B cell (primary cell): Measurements from ENCODE around the gene RHNO1. TPM values are rescaled to one million over a fixed set of nuclear protein-coding genes. Genes with fewer than 3 reads are reported as not detected.

Source experiments
- ATAC-seq: fragments of 200-7000 bp; cut with Tn5 transposase; one replicate; pipeline ENCODE4 v1.10.0; 2021; ENCODE audit warnings: low read depth, mild to moderate bottlenecking, moderate number of reproducible peaks, moderate library complexity
- CTCF ChIA-PET: fragments of 350-600 bp; sonication (Branson Sonifier 250); formaldehyde crosslinking; loops from one replicate; lab custom pipeline; 2021; ENCODE audit warnings: antibody characterized with exemption, inconsistent platforms; lab: Charles Lee
- POLR2A ChIA-PET: fragments of 350-600 bp; sonication (Branson Sonifier 250); formaldehyde crosslinking; loops from one replicate; lab custom pipeline; 2021; ENCODE audit warnings: antibody characterized with exemption; lab: Charles Lee
- DNase-seq: peaks from one replicate; pipeline ENCODE4 v3.0.0; 2013
- H2AFZ ChIP-seq: 2 replicates; pipeline ENCODE4 v1.6.1; 2012; ENCODE audit warnings: mild to moderate bottlenecking, low read depth, low read length; ENCODE audit not compliant: insufficient read depth, poor library complexity, severe bottlenecking
- H3K27ac ChIP-seq, 2 donors: 1 replicate in 1 of 2; 2 replicates in 1 of 2; pipeline ENCODE4 v1.5.1; 2012 to 2013; ENCODE audit warnings: low read length in 2 of 2, mild to moderate bottlenecking in 2 of 2, moderate library complexity in 1 of 2
- H3K27me3 ChIP-seq, 4 experiments: fragments of 200-600 bp in 1 of 4; sonication (generic) in 1 of 4; replicated peaks in 1 of 4; 1 replicate in 2 of 4; 2 replicates in 2 of 4; pipeline versions ENCODE4 v1.6.1 to v1.7.0; 2013 to 2016; ENCODE audit warnings: low read length in 3 of 4, mild to moderate bottlenecking in 2 of 4, mixed read lengths in 1 of 4, moderate library complexity in 1 of 4; ENCODE audit not compliant: insufficient read depth in 4 of 4, control insufficient read depth in 3 of 4; ENCODE audit errors: control extremely low read depth in 1 of 4
- H3K36me3 ChIP-seq, 2 experiments: replicated peaks in 1 of 2; 1 replicate in 1 of 2; 2 replicates in 1 of 2; pipeline versions ENCODE4 v1.6.1 to v1.7.1; 2013; ENCODE audit warnings: low read length in 1 of 2; ENCODE audit not compliant: insufficient read depth in 2 of 2, control insufficient read depth in 1 of 2; ENCODE audit errors: control extremely low read depth in 1 of 2, extremely low read depth in 1 of 2
- H3K4me1 ChIP-seq, 2 donors: fragments of 200-600 bp in 1 of 2; sonication (generic) in 1 of 2; 1 replicate in 1 of 2; 2 replicates in 1 of 2; pipeline versions ENCODE4 v1.5.1 to v1.6.1; 2013 to 2017; ENCODE audit warnings: low read length in 2 of 2; ENCODE audit not compliant: control insufficient read depth in 2 of 2, insufficient read depth in 2 of 2
- H3K4me2 ChIP-seq: replicated peaks from 2 replicates; pipeline ENCODE3; 2012; ENCODE audit warnings: mild to moderate bottlenecking, low read depth, low read length; ENCODE audit not compliant: poor library complexity, severe bottlenecking
- H3K4me3 ChIP-seq, 5 experiments: fragments of 200-600 bp in 1 of 5; sonication (generic) in 1 of 5; 1 replicate in 3 of 5; 2 replicates in 2 of 5; pipeline versions ENCODE4 v1.5.1 to v1.7.0; 2011 to 2016; ENCODE audit warnings: low read length in 4 of 5, mild to moderate bottlenecking in 4 of 5, low read depth in 2 of 5, control low read depth in 1 of 5, moderate library complexity in 1 of 5; ENCODE audit not compliant: insufficient read depth in 1 of 5; ENCODE audit errors: control extremely low read depth in 1 of 5, extremely low read depth in 1 of 5
- H3K79me2 ChIP-seq: fragments of 200-600 bp; sonication (generic); one replicate; pipeline ENCODE4 v1.6.0; 2016; ENCODE audit warnings: low read length; ENCODE audit not compliant: control insufficient read depth, insufficient read depth
- H3K9ac ChIP-seq: fragments of 200-600 bp; sonication (generic); 2 replicates; pipeline ENCODE4 v1.6.1; 2017; ENCODE audit warnings: mild to moderate bottlenecking, low read length, moderate library complexity
- H3K9me3 ChIP-seq, 3 donors: one replicate each; pipeline versions ENCODE4 v1.6.1 to v1.7.1; 2013; ENCODE audit warnings: low read length in 2 of 3; ENCODE audit not compliant: control insufficient read depth in 2 of 3, insufficient read depth in 1 of 3; ENCODE audit errors: control extremely low read depth in 1 of 3
- H4K20me1 ChIP-seq: 2 replicates; pipeline ENCODE4 v1.6.0; 2012; ENCODE audit warnings: mild to moderate bottlenecking, low read length; ENCODE audit not compliant: insufficient read depth, control insufficient read depth, poor library complexity, severe bottlenecking
- H3K27ac Mint-ChIP-seq: one replicate; pipeline ENCODE4 v1.8.0; 2021; ENCODE audit warnings: mixed read lengths
- H3K27me3 Mint-ChIP-seq: one replicate; pipeline ENCODE4 v1.8.0; 2021; ENCODE audit warnings: mixed read lengths
- H3K4me1 Mint-ChIP-seq: one replicate; pipeline ENCODE4 v1.8.0; 2021; ENCODE audit warnings: mixed read lengths
- H3K4me3 Mint-ChIP-seq: one replicate; pipeline ENCODE4 v1.8.0; 2021; ENCODE audit warnings: mixed read lengths
- H3K9me3 Mint-ChIP-seq: one replicate; pipeline ENCODE4 v1.8.0; 2022; ENCODE audit warnings: mixed read lengths; ENCODE audit not compliant: insufficient read depth
- CTCF ChIP-seq: fragments of 200-600 bp; IDR thresholded peaks from one replicate; pipeline ENCODE4 v1.8.0; 2022; ENCODE audit warnings: antibody characterized with exemption, mild to moderate bottlenecking
- EZH2 ChIP-seq: IDR thresholded peaks from 2 replicates; pipeline ENCODE4 v1.6.1; 2012; ENCODE audit warnings: borderline replicate concordance, low read depth, mild to moderate bottlenecking, moderate library complexity, low read length; ENCODE audit not compliant: insufficient read depth, poor library complexity, severe bottlenecking
- WGBS: methylation state at CpG from one replicate; pipeline ENCODE4 v1.1.5; 2013; ENCODE audit warnings: missing lambda C conversion rate; ENCODE audit not compliant: insufficient coverage; 5-methylcytosine and 5-hydroxymethylcytosine counted together
- intact Hi-C: fragments of 100-400 bp; cut with micrococcal nuclease; formaldehyde crosslinking; loops from one replicate; pipeline ENCODE4 v1.10.0; 2022
- polyA plus RNA-seq: library from polyadenylated mRNA; depleted of rRNA; stranded (reverse); fragments of >200 nt; gene quantifications from 2 replicates; pipeline ENCODE4 v1.2.3, GENCODE V29; 2012
- total RNA-seq, 2 donors: library from RNA; stranded (reverse); fragments of 120-200 nt in 1 of 2; gene quantifications; 1 replicate in 1 of 2; 2 replicates in 1 of 2; pipeline versions ENCODE4 v1.2.3 to v1.2.4, GENCODE V29; 2013 to 2022

The RHNO1 gene
- total and polyA plus RNA-seq, 2 donors (not counting 1 experiment from before 2014, with no cell fraction given) = 13.3 to 13.5 TPM

GRCh38 chr12:2841056-2841650, 35.9 kb upstream of the RHNO1 start:
- CTCF ChIA-PET = no interaction called here
- no peaks in the 10 kb centered on the region for H3K4me1 Mint-ChIP-seq
- H3K79me2 ChIP-seq = no peaks in the 10 kb centered on the region
- intact Hi-C loops = no loop called here
- H3K36me3 ChIP-seq = peaks cover 0 to 33% of the 10 kb centered on the region in 2 experiments
- no peak overlapping the region for H3K4me3 ChIP-seq
- H2AFZ ChIP-seq = no peak overlapping the region
- H3K4me1 ChIP-seq = no peaks in the 10 kb centered on the region
- no peak overlapping the region for H3K27ac Mint-ChIP-seq
- 97% methylated on average over 3 of the region's 9 CpGs for WGBS
- no peaks in the 10 kb centered on the region for H3K27me3 ChIP-seq
- H3K9ac ChIP-seq = no peak overlapping the region
- no peaks in the 10 kb centered on the region for H3K27me3 Mint-ChIP-seq
- H4K20me1 ChIP-seq = no peaks in the 10 kb centered on the region
- POLR2A ChIA-PET = no interaction called here
- no peak overlapping the region for H3K27ac ChIP-seq
- ATAC-seq (no peak), DNase-seq (no peak)
- H3K9me3 ChIP-seq = no peaks in the 10 kb centered on the region
- no peak for TF ChIP-seq EZH2
- TF ChIP-seq CTCF = no peak
- H3K9me3 Mint-ChIP-seq = no peaks in the 10 kb centered on the region
- no peak overlapping the region for H3K4me3 Mint-ChIP-seq
- no peak overlapping the region for H3K4me2 ChIP-seq

- H3K27ac Mint-ChIP-seq = no peak overlapping the region
- no peak overlapping the region for H3K4me3 Mint-ChIP-seq
- WGBS = 97% methylated on average over 4 of the region's 5 CpGs
- Histone ChIP-seq H3K4me1 (no peaks in the 10 kb centered on the region), H3K9me3 (no peaks in the 10 kb centered on the region), H4K20me1 (no peaks in the 10 kb centered on the region), H2AFZ (no peak overlapping the region), H3K79me2 (no peaks in the 10 kb centered on the region), H3K27ac (no peak overlapping the region), H3K9ac (no peak overlapping the region), H3K4me3 (no peak overlapping the region), H3K27me3 (no peaks in the 10 kb centered on the region), H3K4me2 (no peak overlapping the region), H3K36me3 (peaks cover 0 to 39% of the 10 kb centered on the region in 2 experiments)
- no peaks in the 10 kb centered on the region for H3K9me3 Mint-ChIP-seq
- TF ChIP-seq EZH2 (no peak), CTCF (no peak)
- DNase-seq = no peak
- POLR2A ChIA-PET = no interaction called here
- no peaks in the 10 kb centered on the region for H3K4me1 Mint-ChIP-seq
- ATAC-seq = no peak
- H3K27me3 Mint-ChIP-seq = no peaks in the 10 kb centered on the region
- intact Hi-C loops = no loop called here
- CTCF ChIA-PET = interaction anchor here (1.2 kb wide), 1 partner anchor 962 kb away, joined by 3 read pairs; no protein-coding TSS in a partner anchor
Observed at GRCh38 chr12:2842948-2843347, 34.1 kb upstream of the RHNO1 start.
